Parathyroid adenoma (tissue), 2 donors: ENCODE data around the gene IL19.

Experiments
- H2AFZ ChIP-seq: fragments of 300-600 bp; sonication (generic); one replicate; pipeline ENCODE4 v1.7.0; 2017; ENCODE audit warnings: antibody characterized with exemption, mild to moderate bottlenecking
- H3K27ac ChIP-seq: fragments of 300-600 bp; sonication (generic); one replicate; pipeline ENCODE4 v1.7.0; 2017
- H3K27me3 ChIP-seq: fragments of 300-600 bp; sonication (generic); one replicate; pipeline ENCODE4 v1.7.0; 2017; ENCODE audit warnings: low read length; ENCODE audit not compliant: control insufficient read depth, insufficient read depth
- H3K36me3 ChIP-seq: fragments of 300-600 bp; sonication (generic); one replicate; pipeline ENCODE4 v1.7.0; 2017; ENCODE audit warnings: low read length; ENCODE audit not compliant: control insufficient read depth, insufficient read depth
- H3K4me1 ChIP-seq: fragments of 300-600 bp; sonication (generic); one replicate; pipeline ENCODE4 v1.7.0; 2017; ENCODE audit warnings: control low read depth
- H3K4me2 ChIP-seq: fragments of 300-600 bp; sonication (generic); one replicate; pipeline ENCODE4 v1.7.0; 2017; ENCODE audit warnings: low read length
- H3K4me3 ChIP-seq: fragments of 300-600 bp; sonication (generic); one replicate; pipeline ENCODE4 v1.7.0; 2017; ENCODE audit warnings: low read depth, low read length
- H3K79me2 ChIP-seq: fragments of 300-600 bp; sonication (generic); one replicate; pipeline ENCODE4 v1.7.0; 2017; ENCODE audit warnings: control low read depth
- H3K9ac ChIP-seq: fragments of 300-600 bp; sonication (generic); one replicate; pipeline ENCODE4 v1.7.0; 2017; ENCODE audit warnings: mild to moderate bottlenecking
- H3K9me3 ChIP-seq: fragments of 300-600 bp; sonication (generic); one replicate; pipeline ENCODE4 v1.7.0; 2017; ENCODE audit warnings: low read length; ENCODE audit not compliant: control insufficient read depth
- CTCF ChIP-seq: fragments of 300-600 bp; sonication (generic); IDR thresholded peaks from one replicate; pipeline ENCODE4 v1.7.0; 2017; ENCODE audit warnings: antibody characterized with exemption, mild to moderate bottlenecking
- donor health status: primary hyperparathyroidism.

Gene IL19

GRCh38 chr1:206823727-206824126, 53.2 kb downstream of the IL19 start:
- H3K9ac ChIP-seq, result no peak overlapping the region
- H3K36me3 ChIP-seq, result no peaks in the 10 kb centered on the region
- H3K4me1 ChIP-seq, result no peaks in the 10 kb centered on the region
- no peak for TF ChIP-seq CTCF
- no peaks in the 10 kb centered on the region for H3K79me2 ChIP-seq
- H3K4me3 ChIP-seq, result no peak overlapping the region
- no peak overlapping the region for H2AFZ ChIP-seq
- H3K4me2 ChIP-seq, result no peak overlapping the region
- H3K27me3 ChIP-seq, result no peaks in the 10 kb centered on the region
- H3K27ac ChIP-seq, result no peak overlapping the region
- no peaks in the 10 kb centered on the region for H3K9me3 ChIP-seq

GRCh38 chr1:206824331-206824730, 53.8 kb downstream of the IL19 start:
- Histone ChIP-seq H3K4me2 (no peak overlapping the region), H3K4me1 (no peaks in the 10 kb centered on the region), H3K4me3 (no peak overlapping the region), H3K36me3 (no peaks in the 10 kb centered on the region), H3K9ac (no peak overlapping the region), H3K27ac (no peak overlapping the region), H3K27me3 (no peaks in the 10 kb centered on the region), H3K9me3 (no peaks in the 10 kb centered on the region), H3K79me2 (no peaks in the 10 kb centered on the region), H2AFZ (no peak overlapping the region)
- no peak for TF ChIP-seq CTCF

- no peaks in the 10 kb centered on the region for H3K4me1 ChIP-seq
- H3K9me3 ChIP-seq, result no peaks in the 10 kb centered on the region
- no peak overlapping the region for H3K9ac ChIP-seq
- H3K4me2 ChIP-seq, result no peak overlapping the region
- no peak for TF ChIP-seq CTCF
- H3K27ac ChIP-seq, result no peak overlapping the region
- no peaks in the 10 kb centered on the region for H3K79me2 ChIP-seq
- H2AFZ ChIP-seq, result no peak overlapping the region
- H3K27me3 ChIP-seq, result no peaks in the 10 kb centered on the region
- no peaks in the 10 kb centered on the region for H3K36me3 ChIP-seq
- no peak overlapping the region for H3K4me3 ChIP-seq
These were observed 55.8 kb downstream of the IL19 start for GRCh38 chr1:206826394-206826793.

- Histone ChIP-seq H3K9me3 (no peaks in the 10 kb centered on the region), H3K27me3 (no peaks in the 10 kb centered on the region), H3K79me2 (no peaks in the 10 kb centered on the region), H3K27ac (no peak overlapping the region), H3K4me2 (no peak overlapping the region), H2AFZ (no peak overlapping the region), H3K4me1 (no peaks in the 10 kb centered on the region), H3K4me3 (no peak overlapping the region), H3K36me3 (no peaks in the 10 kb centered on the region), H3K9ac (no peak overlapping the region)
- TF ChIP-seq CTCF, result no peak
These were observed 57.5 kb downstream of the IL19 start for GRCh38 chr1:206828061-206828460.

GRCh38 chr1:206828765-206829164, 58.2 kb downstream of the IL19 start:
- Histone ChIP-seq H3K27me3 (no peaks in the 10 kb centered on the region), H3K79me2 (no peaks in the 10 kb centered on the region), H3K9ac (no peak overlapping the region), H3K4me1 (no peaks in the 10 kb centered on the region), H3K9me3 (no peaks in the 10 kb centered on the region), H3K27ac (no peak overlapping the region), H2AFZ (no peak overlapping the region), H3K36me3 (no peaks in the 10 kb centered on the region), H3K4me3 (no peak overlapping the region), H3K4me2 (no peak overlapping the region)
- no peak for TF ChIP-seq CTCF
